ENCODE measurements around the gene GCLC. TPM values are rescaled to one million over a fixed set of nuclear protein-coding genes. Genes with fewer than 3 reads are reported as not detected.

The GCLC gene
- total and polyA plus RNA-seq, 2 experiments from 2014 or later, result 17.5 to 33.6 TPM

- TF ChIP-seq CTCF (IDR thresholded peaks at IDR 0.05; ENCODE audit: low read depth, low read length), result no peak
- no peaks in the 10 kb centered on the region for H3K4me1 ChIP-seq (ENCODE audit: low read depth)
- H3K4me3 ChIP-seq, result no peak overlapping the region
- no peak overlapping the region for H3K27ac ChIP-seq
- no peaks in the 10 kb centered on the region for H3K36me3 ChIP-seq
- H3K9me3 ChIP-seq (ENCODE audit: low read depth), result no peaks in the 10 kb centered on the region
- DNase-seq (ENCODE audit: low read depth in 1 of 2, low spot score in 1 of 2), result no peak
- no peaks in the 10 kb centered on the region for H3K27me3 ChIP-seq
Observed at GRCh38 chr6:53587291-53587690, 42.4 kb upstream of the GCLC start.

GRCh38 chr6:53585208-53585900 lies 40.5 kb upstream of the GCLC start:
- no peak for TF ChIP-seq CTCF (IDR thresholded peaks at IDR 0.05; ENCODE audit: low read depth, low read length)
- Histone ChIP-seq H3K27ac (no peak overlapping the region), H3K4me3 (no peak overlapping the region), H3K27me3 (no peaks in the 10 kb centered on the region), H3K36me3 (no peaks in the 10 kb centered on the region), H3K9me3 (ENCODE audit: low read depth) (no peaks in the 10 kb centered on the region), H3K4me1 (ENCODE audit: low read depth) (no peaks in the 10 kb centered on the region)
- DNase-seq (ENCODE audit: low read depth in 1 of 2, low spot score in 1 of 2), result no peak

- DNase-seq (ENCODE audit: low read depth in 1 of 2, low spot score in 1 of 2), result no peak
- no peaks in the 10 kb centered on the region for H3K36me3 ChIP-seq
- TF ChIP-seq CTCF (IDR thresholded peaks at IDR 0.05; ENCODE audit: low read depth, low read length), result no peak
- H3K4me3 ChIP-seq, result no peak overlapping the region
- H3K9me3 ChIP-seq (ENCODE audit: low read depth), result no peaks in the 10 kb centered on the region
- H3K27me3 ChIP-seq, result no peaks in the 10 kb centered on the region
- H3K4me1 ChIP-seq (ENCODE audit: low read depth), result no peaks in the 10 kb centered on the region
- H3K27ac ChIP-seq, result no peak overlapping the region
Observed at GRCh38 chr6:53584726-53585125, 39.8 kb upstream of the GCLC start.

GRCh38 chr6:53583451-53583850 lies 38.5 kb upstream of the GCLC start:
- peaks cover under 1% of the 10 kb centered on the region for H3K4me1 ChIP-seq (ENCODE audit: low read depth)
- no peak for TF ChIP-seq CTCF (IDR thresholded peaks at IDR 0.05; ENCODE audit: low read depth, low read length)
- DNase-seq (ENCODE audit: low read depth in 1 of 2, low spot score in 1 of 2), result no peak
- no peak overlapping the region for H3K27ac ChIP-seq
- H3K4me3 ChIP-seq, result no peak overlapping the region
- no peaks in the 10 kb centered on the region for H3K27me3 ChIP-seq
- H3K36me3 ChIP-seq, result no peaks in the 10 kb centered on the region
- no peaks in the 10 kb centered on the region for H3K9me3 ChIP-seq (ENCODE audit: low read depth)

- Histone ChIP-seq H3K4me3 (no peak overlapping the region), H3K27me3 (no peaks in the 10 kb centered on the region), H3K36me3 (no peaks in the 10 kb centered on the region), H3K4me1 (ENCODE audit: low read depth) (peaks cover 4% of the 10 kb centered on the region), H3K9me3 (ENCODE audit: low read depth) (no peaks in the 10 kb centered on the region), H3K27ac (no peak overlapping the region)
- no peak for TF ChIP-seq CTCF (IDR thresholded peaks at IDR 0.05; ENCODE audit: low read depth, low read length)
- DNase-seq (ENCODE audit: low read depth in 1 of 2, low spot score in 1 of 2), result no peak
Observed at GRCh38 chr6:53582963-53583362, 38.1 kb upstream of the GCLC start.

All from cardiac muscle cell (in vitro differentiated cells and primary cell).